Measurements from ENCODE around the gene COMMD4. TPM values are rescaled to one million over a fixed set of nuclear protein-coding genes. Genes with fewer than 3 reads are reported as not detected.
"Not testable (repeated sequence)": the region's sequence is repeated elsewhere in the genome, so short reads cannot be mapped to it uniquely, and the experiment has no call there.

Gene COMMD4
- total and polyA plus RNA-seq, 12 donors: 29.0 to 74.3 (median 39.4) TPM

GRCh38 chr15:75338661-75339240 is 2.9 kb downstream of the COMMD4 start:
- 88 to 95% methylated on average over 11 of the region's 11 CpGs for WGBS, 2 donors
- intact Hi-C loops (cut with DNase I): loop anchor here in 1 of 10 donors (10.0 kb wide), 1 partner anchor 314 kb away; the partner anchor contains the start of gene PPCDC
- Histone ChIP-seq H3K36me3 (peaks cover 0 to 34% (median 0%) of the 10 kb centered on the region in 9 donors), H3K4me3 (no peak overlapping the region), H3K27ac (no peak overlapping the region), H3K27me3 (no peaks in the 10 kb centered on the region), H3K9me3 (no peaks in the 10 kb centered on the region), H3K4me1 (peaks cover 4 to 25% (median 13%) of the 10 kb centered on the region in 9 donors)
- DNase-seq (no peak), ATAC-seq (no peak)
- no peak for TF ChIP-seq CTCF (IDR thresholded peaks at IDR 0.05)

GRCh38 chr15:75339531-75340240 is 3.8 kb downstream of the COMMD4 start:
- WGBS, 2 donors: 93 to 95% methylated on average over 13 of the region's 13 CpGs
- Histone ChIP-seq H3K9me3 (no peaks in the 10 kb centered on the region), H3K36me3 (peaks cover 0 to 34% (median 0%) of the 10 kb centered on the region in 9 donors), H3K4me1 (peaks cover 4 to 29% (median 16%) of the 10 kb centered on the region in 9 donors), H3K27me3 (no peaks in the 10 kb centered on the region), H3K4me3 (no peak overlapping the region), H3K27ac (no peak overlapping the region)
- DNase-seq (no peak), ATAC-seq (peak in 1 of 8 donors; percentile 6)
- intact Hi-C loops (cut with DNase I): loop anchor here in 1 of 10 donors (10.0 kb wide), 1 partner anchor 315 kb away; the partner anchor contains the start of gene PPCDC
- TF ChIP-seq CTCF (IDR thresholded peaks at IDR 0.05): no peak

- Histone ChIP-seq H3K4me3 (no peak overlapping the region), H3K9me3 (no peaks in the 10 kb centered on the region), H3K27ac (no peak overlapping the region), H3K36me3 (peaks cover 0 to 34% (median 0%) of the 10 kb centered on the region in 9 donors), H3K27me3 (peaks cover 0 to 18% (median 0%) of the 10 kb centered on the region in 7 donors), H3K4me1 (peaks cover 0 to 23% (median 7%) of the 10 kb centered on the region in 9 donors)
- 86 to 89% methylated on average over 6 of the region's 6 CpGs for WGBS, 2 donors
- no peak for TF ChIP-seq CTCF (IDR thresholded peaks at IDR 0.05)
- ATAC-seq (no peak), DNase-seq (no peak)
- intact Hi-C loops (cut with DNase I): no loop called here
These were observed 6.4 kb downstream of the COMMD4 start for GRCh38 chr15:75342221-75342620.

- Histone ChIP-seq H3K36me3 (peaks cover 0 to 27% (median 0%) of the 10 kb centered on the region in 9 donors), H3K27me3 (peaks cover 0 to 35% (median 0%) of the 10 kb centered on the region in 7 donors), H3K4me1 (peaks cover 2 to 29% (median 13%) of the 10 kb centered on the region in 9 donors)
- ATAC-seq; DNase-seq; intact Hi-C loops (cut with DNase I); H3K9me3 ChIP-seq; H3K27ac ChIP-seq; H3K4me3 ChIP-seq: not testable (repeated sequence)
- WGBS, 2 donors: 54 to 56% methylated on average over 8 of the region's 8 CpGs
These were observed 8.1 kb downstream of the COMMD4 start for GRCh38 chr15:75343953-75344352.

Measured in heart right ventricle (tissue), 16 donors.